PC-3 (cell line): ENCODE measurements around the gene TF.

ENCODE experiments used
- CTCF ChIP-seq: fragments of 300-600 bp; sonication (generic); conservative IDR thresholded peaks from 2 replicates; pipeline ENCODE4 v1.5.1; 2017; ENCODE audit warnings: antibody characterized with exemption, low read depth, mild to moderate bottlenecking, low read length
- EZH2 ChIP-seq: fragments of 300-600 bp; sonication (generic); IDR thresholded peaks from one replicate; pipeline ENCODE4 v1.6.1; 2017; ENCODE audit warnings: antibody characterized with exemption, mild to moderate bottlenecking, low read length; ENCODE audit not compliant: unreplicated experiment
- EZH2phosphoT487 ChIP-seq: fragments of 300-600 bp; sonication (generic); IDR thresholded peaks from 2 replicates; pipeline ENCODE4 v1.6.1; 2018; ENCODE audit warnings: mild to moderate bottlenecking, antibody characterized with exemption, low read length, borderline replicate concordance

- no peak for TF ChIP-seq CTCF
- TF ChIP-seq EZH2, result no peak
- no peak for TF ChIP-seq EZH2phosphoT487
Measured at GRCh38 chr3:133797396-133798105, 51.4 kb downstream of the TF start.
